H1 (cell line): Measurements from ENCODE around the gene MPZ. TPM values are rescaled to one million over a fixed set of nuclear protein-coding genes. Genes with fewer than 3 reads are reported as not detected.

ENCODE experiments used
- CTCF ChIA-PET: fragments of 300-600 bp; sonication (Branson Sonifier 250); formaldehyde crosslinking; loops from one replicate; lab custom pipeline; 2021; ENCODE audit not compliant: partially characterized antibody; lab: Charles Lee
- POLR2A ChIA-PET: fragments of 300-600 bp; sonication (Branson Sonifier 250); formaldehyde crosslinking; loops from one replicate; lab custom pipeline; 2021; ENCODE audit warnings: inconsistent platforms; ENCODE audit not compliant: partially characterized antibody; lab: Charles Lee
- DNase-seq, 2 experiments: peaks; one replicate each; pipeline versions ENCODE4 v3.0.0 to v3.0.0-alpha.2; 2010 to 2022; ENCODE audit warnings: low spot score in 2 of 2, low read depth in 1 of 2, mixed read lengths in 1 of 2
- FAIRE-seq: peaks from 2 replicates; lab custom pipeline; 2011; peaks lifted over from hg19 to GRCh38; lab: Jason Lieb, UNC
- H2AFZ ChIP-seq: 2 replicates; pipeline ENCODE4 v1.8.1; 2012; ENCODE audit warnings: low read length, inconsistent platforms
- H2AK5ac ChIP-seq: 2 replicates; pipeline ENCODE4 v1.6.1; 2013; ENCODE audit warnings: low read depth, low read length
- H2BK120ac ChIP-seq: replicated peaks from 2 replicates; pipeline ENCODE3; 2013; ENCODE audit warnings: low read depth, low read length, inconsistent platforms
- H2BK12ac ChIP-seq: 2 replicates; pipeline ENCODE4 v1.6.1; 2013; ENCODE audit warnings: low read depth, low read length
- H2BK15ac ChIP-seq: 2 replicates; pipeline ENCODE4 v1.6.1; 2013; ENCODE audit warnings: low read length
- H2BK20ac ChIP-seq: 2 replicates; pipeline ENCODE4 v1.6.1; 2013; ENCODE audit warnings: low read length
- H2BK5ac ChIP-seq: 2 replicates; pipeline ENCODE4 v1.6.1; 2013; ENCODE audit warnings: low read depth, low read length
- H3K14ac ChIP-seq: 2 replicates; pipeline ENCODE4 v1.6.1; 2013; ENCODE audit warnings: inconsistent platforms; ENCODE audit not compliant: insufficient read length
- H3K18ac ChIP-seq: 2 replicates; pipeline ENCODE4 v1.6.1; 2013; ENCODE audit warnings: low read length; ENCODE audit errors: extremely low read depth
- H3K23ac ChIP-seq: 2 replicates; pipeline ENCODE4 v1.6.1; 2013; ENCODE audit warnings: inconsistent platforms; ENCODE audit not compliant: insufficient read length
- H3K23me2 ChIP-seq: 2 replicates; pipeline ENCODE4 v1.6.1; 2013; ENCODE audit warnings: low read depth, low read length
- H3K27ac ChIP-seq: 2 replicates; pipeline ENCODE4 v1.6.1; 2011; ENCODE audit warnings: low read depth, low read length, inconsistent platforms
- H3K27me3 ChIP-seq, 4 experiments: replicated peaks in 1 of 4; 1 replicate in 1 of 4; 2 replicates in 3 of 4; pipeline versions ENCODE4 v1.6.1 to v1.8.1; 2011 to 2013; ENCODE audit warnings: low read length in 3 of 4, mild to moderate bottlenecking in 3 of 4, inconsistent platforms in 2 of 4, mixed read lengths in 2 of 4, moderate library complexity in 1 of 4; ENCODE audit not compliant: control insufficient read depth in 3 of 4, insufficient read depth in 3 of 4; ENCODE audit errors: extremely low read depth in 1 of 4
- H3K36me3 ChIP-seq, 4 experiments: 2 replicates each; pipeline versions ENCODE4 v1.6.1 to v1.8.1; 2011 to 2013; ENCODE audit warnings: mild to moderate bottlenecking in 4 of 4, low read length in 3 of 4, moderate library complexity in 2 of 4, control low read depth in 1 of 4, inconsistent platforms in 1 of 4; ENCODE audit not compliant: insufficient read depth in 4 of 4, control insufficient read depth in 2 of 4
- H3K4ac ChIP-seq: replicated peaks from 2 replicates; pipeline ENCODE3; 2013; ENCODE audit warnings: low read length, low read depth, mixed read lengths, inconsistent platforms; ENCODE audit not compliant: insufficient read length
- H3K4me1 ChIP-seq, 4 experiments: replicated peaks in 1 of 4; 1 replicate in 1 of 4; 2 replicates in 3 of 4; pipeline versions ENCODE4 v1.6.1 to v1.8.1; 2011 to 2013; ENCODE audit warnings: low read length in 3 of 4, inconsistent platforms in 2 of 4, mixed read lengths in 1 of 4; ENCODE audit not compliant: insufficient read depth in 4 of 4, control insufficient read depth in 3 of 4
- H3K4me2 ChIP-seq, 2 experiments: 2 replicates each; pipeline versions ENCODE4 v1.6.1 to v1.8.1; 2011 to 2013; ENCODE audit warnings: low read depth in 2 of 2, low read length in 2 of 2, control low read depth in 1 of 2, inconsistent platforms in 1 of 2, mild to moderate bottlenecking in 1 of 2; ENCODE audit not compliant: insufficient read depth in 1 of 2
- H3K4me3 ChIP-seq, 4 experiments: fragments of 200-600, 300-600 bp in 1 of 4; sonication (generic), shearing (Covaris generic), sonication (Bioruptor Twin) in 1 of 4; 2 replicates each; pipeline versions ENCODE4 v1.5.1 to v1.8.1; 2011 to 2016; ENCODE audit warnings: low read length in 4 of 4, low read depth in 3 of 4, control low read depth in 2 of 4, inconsistent platforms in 2 of 4, mild to moderate bottlenecking in 2 of 4, mixed read lengths in 1 of 4, moderate library complexity in 1 of 4; ENCODE audit not compliant: insufficient read depth in 2 of 4; ENCODE audit errors: extremely low read depth in 1 of 4
- H3K56ac ChIP-seq: replicated peaks from 2 replicates; pipeline ENCODE3; 2013; ENCODE audit warnings: low read depth, mild to moderate bottlenecking, mixed read lengths, low read length, inconsistent platforms; ENCODE audit not compliant: insufficient read length
- H3K79me1 ChIP-seq: 2 replicates; pipeline ENCODE4 v1.6.1; 2013; ENCODE audit warnings: low read depth, low read length, control low read depth
- H3K79me2 ChIP-seq, 2 experiments: 2 replicates each; pipeline versions ENCODE4 v1.6.1 to v1.8.1; 2012 to 2013; ENCODE audit warnings: low read length in 2 of 2, mild to moderate bottlenecking in 2 of 2, inconsistent platforms in 1 of 2; ENCODE audit not compliant: insufficient read depth in 2 of 2, control insufficient read depth in 1 of 2
- H3K9ac ChIP-seq, 4 experiments: replicated peaks in 1 of 4; 1 replicate in 1 of 4; 2 replicates in 3 of 4; pipeline versions ENCODE4 v1.6.1 to v1.8.1; 2011 to 2013; ENCODE audit warnings: low read depth in 3 of 4, low read length in 3 of 4, control low read depth in 2 of 4, mild to moderate bottlenecking in 2 of 4, moderate library complexity in 2 of 4, inconsistent platforms in 1 of 4; ENCODE audit errors: extremely low read depth in 1 of 4
- H3K9me3 ChIP-seq, 2 experiments: 2 replicates each; pipeline versions ENCODE4 v1.6.1 to v1.8.1; 2012 to 2013; ENCODE audit warnings: mild to moderate bottlenecking in 2 of 2, moderate library complexity in 2 of 2, control low read depth in 1 of 2, inconsistent platforms in 1 of 2, low read depth in 1 of 2, low read length in 1 of 2, mixed read lengths in 1 of 2; ENCODE audit not compliant: insufficient read depth in 2 of 2
- H4K20me1 ChIP-seq, 2 experiments: replicated peaks in 1 of 2; 2 replicates each; pipeline versions ENCODE3 to v1.8.1; 2011 to 2013; ENCODE audit warnings: inconsistent platforms in 2 of 2, low read length in 2 of 2, mild to moderate bottlenecking in 1 of 2; ENCODE audit not compliant: insufficient read depth in 2 of 2, control insufficient read depth in 1 of 2
- H4K5ac ChIP-seq: 2 replicates; pipeline ENCODE4 v1.6.1; 2013; ENCODE audit warnings: low read length, low read depth, mixed read lengths, inconsistent platforms; ENCODE audit not compliant: insufficient read length
- H4K8ac ChIP-seq: 2 replicates; pipeline ENCODE4 v1.8.0; 2013; ENCODE audit warnings: mild to moderate bottlenecking, moderate library complexity, low read length, inconsistent platforms; ENCODE audit not compliant: insufficient read depth; ENCODE audit errors: extremely low read depth
- H4K91ac ChIP-seq: replicated peaks from 2 replicates; pipeline ENCODE3; 2013; ENCODE audit warnings: low read length, mixed read lengths, inconsistent platforms; ENCODE audit not compliant: insufficient read length
- CHD2 ChIP-seq: IDR thresholded peaks from 2 replicates; pipeline ENCODE4 v1.6.1; 2012; ENCODE audit warnings: low read length, improper control_type of control experiment
- EGR1 ChIP-seq: IDR thresholded peaks from 2 replicates; pipeline ENCODE4 v1.6.1; 2011; ENCODE audit warnings: low read depth, low read length, borderline replicate concordance
- GABPA ChIP-seq: IDR thresholded peaks from 2 replicates; pipeline ENCODE4 v1.6.1; 2011; ENCODE audit warnings: mild to moderate bottlenecking, low read length, moderate library complexity, borderline replicate concordance; ENCODE audit not compliant: insufficient read depth
- HDAC6 ChIP-seq: IDR thresholded peaks from one replicate; pipeline ENCODE4 v1.7.1; 2012; ENCODE audit warnings: low read depth, mild to moderate bottlenecking, inconsistent platforms, low read length, moderate library complexity
- KDM4A ChIP-seq: IDR thresholded peaks from one replicate; pipeline ENCODE4 v1.7.1; 2012; ENCODE audit warnings: low read depth, mild to moderate bottlenecking, moderate library complexity, low read length, inconsistent platforms; ENCODE audit not compliant: severe bottlenecking
- PHF8 ChIP-seq: fragments of 200-600 bp; sonication (generic); conservative IDR thresholded peaks from 2 replicates; pipeline ENCODE4 v1.7.1; 2012; ENCODE audit warnings: low read depth, mild to moderate bottlenecking, inconsistent platforms, low read length, moderate library complexity
- RFX5 ChIP-seq: IDR thresholded peaks from 2 replicates; pipeline ENCODE4 v1.6.1; 2011; ENCODE audit warnings: low read depth, low read length, improper control_type of control experiment, borderline replicate concordance
- SP4 ChIP-seq: IDR thresholded peaks from 2 replicates; pipeline ENCODE4 v1.6.1; 2012; ENCODE audit warnings: low read length, inconsistent platforms
- TAF1 ChIP-seq: IDR thresholded peaks from 2 replicates; pipeline ENCODE4 v1.6.1; 2011; ENCODE audit warnings: mild to moderate bottlenecking, low read depth, low read length
- TAF7 ChIP-seq: optimal IDR thresholded peaks from 2 replicates; pipeline ENCODE3; 2011; ENCODE audit warnings: low read depth, mild to moderate bottlenecking, inconsistent platforms, low read length, moderate library complexity, borderline replicate concordance
- YY1 ChIP-seq: IDR thresholded peaks from 2 replicates; pipeline ENCODE4 v1.6.1; 2011; ENCODE audit warnings: low read depth, mild to moderate bottlenecking, low read length
- WGBS, 2 experiments: shearing (Covaris generic) in 1 of 2; methylation state at CpG; one replicate each; pipeline versions ENCODE4 v1.1.6 to v1.1.7; 2013 to 2015; ENCODE audit warnings: low lambda C conversion rate in 2 of 2, mixed read lengths in 2 of 2, inconsistent platforms in 1 of 2, low coverage in 1 of 2, missing lambda C conversion rate in 1 of 2; ENCODE audit not compliant: insufficient replicate concordance in 2 of 2, insufficient coverage in 1 of 2, insufficient read length in 1 of 2; ENCODE audit errors: extremely low coverage in 1 of 2, missing lambda C conversion rate in 1 of 2; 5-methylcytosine and 5-hydroxymethylcytosine counted together
- polyA plus RNA-seq, 7 experiments: library from polyadenylated mRNA; depleted of rRNA in 3 of 7; stranded (reverse) in 5 of 7; unstranded in 2 of 7; fragments of >200 nt in 5 of 7; fragments of 200-250 nt in 2 of 7; gene quantifications; 1 replicate in 5 of 7; 2 replicates in 1 of 7; 4 replicates in 1 of 7; pipeline versions ENCODE4 v1.2.1 to v1.2.3, GENCODE V29; 2011 to 2013; ENCODE audit warnings: missing spikeins in 2 of 7, mixed read lengths in 2 of 7
- total RNA-seq: library from RNA; stranded (reverse); fragmentation: NEBNext Ultra II Directional; extraction: Animal tissue kit (Norgen Biotek cat#: 25700); gene quantifications from 2 replicates; pipeline ENCODE4 v1.2.1, GENCODE V29; 2021
- TF ChIP-seq, protein P1 (sequence below): IDR thresholded peaks from 2 replicates; pipeline ENCODE4 v1.6.1; 2012; ENCODE audit warnings: inconsistent platforms

Gene MPZ
- total and polyA plus RNA-seq, 2 of the 8 experiments (the other 6 are each of a cell fraction or from before 2014, with no cell fraction given), result 4.1 to 5.1 TPM

DNA sequence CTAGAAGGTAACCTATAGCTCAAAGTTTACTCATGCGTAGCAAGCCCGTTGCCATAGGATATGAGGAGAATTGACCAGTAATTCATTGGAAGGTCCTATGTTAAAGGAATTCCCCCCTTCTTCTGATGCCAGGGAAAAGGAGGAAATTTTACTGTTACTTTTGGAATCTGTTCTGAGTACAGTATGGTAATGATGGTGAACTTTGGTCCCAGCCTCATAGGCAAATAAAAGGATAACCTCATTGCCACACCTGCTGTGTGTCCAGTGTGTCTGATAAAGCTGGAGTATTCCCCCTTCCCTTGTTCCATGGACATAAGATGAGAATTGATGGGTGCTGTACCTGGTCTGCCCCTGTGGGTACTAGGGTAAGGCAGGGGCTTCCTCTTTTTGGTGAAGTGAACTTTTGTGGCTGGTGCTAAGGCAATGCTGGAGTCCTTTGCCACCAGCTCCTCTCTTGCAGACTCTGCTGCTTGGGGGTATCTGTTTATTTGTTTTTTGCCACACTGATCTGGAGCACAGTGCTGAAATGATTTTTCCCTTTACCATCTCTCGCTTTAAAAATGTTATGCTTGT lies 22.2 kb downstream of the MPZ start:
- Histone ChIP-seq H2AFZ (no peak overlapping the region), H3K4me1 (peaks cover 0 to 4% (median 1%) of the 10 kb centered on the region in 4 experiments; a peak in 3 of 7 replicates), H2BK12ac (no peak overlapping the region), H2BK20ac (no peak overlapping the region), H3K18ac (no peak overlapping the region), H3K56ac (no peak overlapping the region), H3K4me3 (no peak overlapping the region), H2BK5ac (no peak overlapping the region), H3K4me2 (no peak overlapping the region), H3K36me3 (no peaks in the 10 kb centered on the region), H3K9me3 (no peaks in the 10 kb centered on the region), H3K79me2 (no peaks in the 10 kb centered on the region), H3K79me1 (no peaks in the 10 kb centered on the region), H3K27me3 (no peaks in the 10 kb centered on the region; a peak in 1 of 7 replicates), H3K23me2 (no peaks in the 10 kb centered on the region; the same call in 1 of the 2 replicates), H4K20me1 (no peaks in the 10 kb centered on the region), H2BK120ac (no peak overlapping the region), H4K5ac (no peak overlapping the region), H3K27ac (no peak overlapping the region), H3K23ac (no peak overlapping the region), H3K9ac (no peak overlapping the region), H4K91ac (no peak overlapping the region), H3K4ac (no peak overlapping the region), H3K14ac (no peak overlapping the region), H4K8ac (no peak overlapping the region), H2BK15ac (no peak overlapping the region), H2AK5ac (no peak overlapping the region)
- ChIA-PET CTCF (interaction anchor here (1.0 to 15.6 kb wide), 6 partner anchors 13 to 95 kb away, joined by 3 to 401 read pairs (median 4); partner anchors contain the start of genes APOA2 and TOMM40L), POLR2A (interaction anchor here (0.8 to 1.1 kb wide), 3 partner anchors 9 to 61 kb away, joined by 3 to 4 read pairs (median 4); no protein-coding TSS in a partner anchor)
- TF ChIP-seq EGR1 (no peak), HDAC6 (no peak), SP4 (no peak), PHF8 (no peak), CHD2 (no peak), TAF7 (no peak), RFX5 (no peak), KDM4A (no peak), TAF1 (no peak), GABPA (no peak), YY1 (no peak)
- TF ChIP-seq, protein P1, sequence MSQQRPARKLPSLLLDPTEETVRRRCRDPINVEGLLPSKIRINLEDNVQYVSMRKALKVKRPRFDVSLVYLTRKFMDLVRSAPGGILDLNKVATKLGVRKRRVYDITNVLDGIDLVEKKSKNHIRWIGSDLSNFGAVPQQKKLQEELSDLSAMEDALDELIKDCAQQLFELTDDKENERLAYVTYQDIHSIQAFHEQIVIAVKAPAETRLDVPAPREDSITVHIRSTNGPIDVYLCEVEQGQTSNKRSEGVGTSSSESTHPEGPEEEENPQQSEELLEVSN, result no peak
- WGBS, 2 experiments, result 89% methylated on average over 3 of the region's 3 CpGs; no CpG with 5 or more reads in 1 of the 2 experiments
- FAIRE-seq (no peak), DNase-seq (no peak)
